ENCODE results near the gene NTN5. TPM values are rescaled to one million over a fixed set of nuclear protein-coding genes. Genes with fewer than 3 reads are reported as not detected.

NTN5 gene
- total RNA-seq, result under 0.01 TPM in 1 of 2 replicates, not detected in the other

GRCh38 chr19:48672994-48673393 lies at the start of gene NTN5:
TSS of gene NTN5 (minus strand) at chr19:48673017. CDS start at chr19:48670986, 2,031 bp downstream.

GRCh38 chr19:48719263-48720171 lies 46.7 kb upstream of the NTN5 start, which contains the start of gene MAMSTR:
TSS of gene MAMSTR (minus strand) at chr19:48719725. CDS start at chr19:48719031, 694 bp downstream.

DNA sequence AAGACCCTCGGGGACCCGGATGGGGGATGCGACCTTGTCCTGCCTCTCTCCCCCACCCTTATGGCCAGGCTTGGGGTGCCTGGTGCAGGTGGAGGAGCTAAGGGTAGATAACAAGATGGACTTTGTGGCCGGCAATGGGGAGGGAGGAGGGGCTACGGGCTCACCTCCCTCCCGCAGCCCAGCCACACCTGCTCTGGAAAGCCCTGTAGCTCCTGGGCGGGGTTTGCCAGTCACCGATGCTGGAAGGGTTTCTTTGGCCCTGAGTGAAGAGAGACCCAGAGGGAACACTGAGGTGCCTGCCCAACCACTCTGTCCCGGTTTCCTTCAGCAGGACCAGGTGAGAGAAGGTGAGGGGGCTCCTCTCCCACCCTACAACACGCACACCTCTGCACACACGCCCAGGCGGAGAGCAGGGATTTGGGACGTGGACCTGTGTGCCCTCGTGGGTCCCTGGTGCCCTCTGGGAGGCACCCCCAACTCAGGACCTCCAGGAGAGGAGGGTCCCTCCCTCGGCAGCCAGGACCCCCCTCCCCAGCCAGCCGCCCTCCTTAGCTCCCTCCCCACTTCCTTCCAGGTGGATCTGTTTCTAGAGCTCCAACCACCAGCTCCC lies 23.0 kb upstream of the NTN5 start, which contains the start of gene FUT2:
TSS of gene FUT2 (plus strand) at position 229 of the 610 bp plus-strand sequence. CDS start 6,986 bp downstream, outside the sequence.

DNA sequence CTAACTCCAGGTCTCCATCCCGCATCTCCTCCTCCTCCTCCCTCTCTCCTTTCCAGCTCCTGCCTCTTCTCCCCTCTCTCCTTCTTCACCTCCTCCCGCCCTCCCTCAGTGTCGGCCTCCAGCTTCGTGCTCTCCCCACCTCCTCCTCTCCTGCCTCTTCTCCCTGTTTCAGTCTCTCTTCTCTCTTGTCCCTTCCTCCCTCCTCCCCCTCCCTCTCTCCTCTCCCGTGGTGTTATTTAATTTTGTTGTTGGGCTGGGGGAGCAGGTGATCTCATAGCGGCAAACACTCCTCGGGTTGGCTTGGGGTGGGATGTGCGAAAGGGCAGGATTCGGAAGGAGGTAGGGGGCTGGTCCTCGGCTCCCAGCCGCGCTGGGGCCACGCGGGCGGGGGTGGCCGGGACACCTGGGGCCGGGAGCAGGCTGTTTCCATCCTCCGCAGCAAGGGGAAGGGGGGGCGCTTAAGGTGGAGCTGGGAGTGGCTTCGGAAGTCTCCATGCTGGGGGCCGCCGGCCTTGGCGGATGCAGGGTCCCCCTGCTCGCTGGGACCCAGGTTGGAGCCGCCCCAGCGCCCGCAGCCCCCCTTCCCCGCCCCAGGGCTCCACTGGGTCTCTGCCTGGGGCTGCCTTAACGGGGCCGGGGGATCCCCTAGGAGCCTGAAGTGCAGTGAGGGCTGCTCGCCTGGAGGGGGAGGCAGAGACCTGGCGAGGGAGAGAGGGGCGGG lies 26.7 kb downstream of the NTN5 start, which contains the start of gene CA11:
TSS of gene CA11 (minus strand) at position 187 of the 721 bp plus-strand sequence. CDS start 555 bp downstream, outside the sequence.

GRCh38 chr19:48636859-48637448 lies 35.9 kb downstream of the NTN5 start, which contains the start of gene DBP:
TSS of gene DBP (minus strand) at chr19:48637379. CDS start at chr19:48636994, 385 bp downstream.

GRCh38 chr19:48618916-48619691 lies 53.7 kb downstream of the NTN5 start, which contains the start of the genes RPL18 and SPHK2:
TSS of gene RPL18 (minus strand) at chr19:48619178. CDS start at chr19:48619143, 35 bp downstream.
TSS of gene SPHK2 (plus strand) at chr19:48619506. CDS start at chr19:48620515, 1,009 bp downstream.

DNA sequence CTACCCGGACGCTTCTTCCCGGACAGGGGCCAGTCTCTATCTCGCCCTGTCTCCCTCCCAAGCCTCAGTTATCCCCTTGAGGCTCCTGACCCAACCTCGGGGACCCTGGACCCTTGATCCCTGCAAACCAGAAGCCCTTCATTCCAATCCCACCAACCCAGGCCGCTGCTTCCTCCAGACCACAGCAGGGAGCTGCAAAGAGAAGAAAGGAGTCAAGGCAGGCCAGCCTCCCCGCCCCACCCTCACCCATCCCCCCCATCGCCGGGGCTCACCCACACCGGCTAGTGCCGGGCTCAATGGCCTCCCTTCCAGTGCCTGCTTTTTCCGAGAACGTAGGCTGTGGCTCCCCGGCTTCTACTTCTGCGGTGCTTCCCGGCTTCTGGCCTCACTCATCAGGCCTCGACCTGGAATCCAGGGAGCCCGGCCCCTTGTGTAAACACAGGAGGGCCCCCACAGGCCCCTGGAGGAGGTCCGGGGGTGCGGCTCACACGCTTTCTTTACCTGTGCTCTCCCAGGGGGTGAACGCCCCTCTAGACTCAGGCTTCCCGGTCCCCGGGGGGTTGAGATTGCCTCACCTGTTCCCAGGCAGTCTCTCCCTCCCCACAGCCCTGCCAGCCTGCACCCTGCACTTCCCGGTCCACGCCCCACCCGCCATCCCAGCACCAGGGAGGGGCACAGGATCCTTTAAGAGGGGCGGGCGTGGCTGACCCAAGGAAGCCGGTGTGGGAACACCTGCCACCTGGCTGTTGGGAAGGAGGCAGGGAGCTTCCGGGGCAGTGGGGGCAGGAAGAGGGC lies 58.2 kb downstream of the NTN5 start, which contains the start of gene FAM83E:
TSS of gene FAM83E (minus strand) at position 641 of the 795 bp plus-strand sequence. CDS start 1,704 bp downstream, outside the sequence.

Other genes with a start within 250 kb of the NTN5 start
- 32.7 and 53.6 TPM in 2 replicates for gene GRWD1, start 227.0 kb downstream of the NTN5 start, total RNA-seq
- 0.37 and 0.59 TPM in 2 replicates for gene KCNJ14, start 217.4 kb downstream of the NTN5 start, total RNA-seq
- 31.7 and 34.5 TPM in 2 replicates for gene CYTH2, start 203.6 kb downstream of the NTN5 start, total RNA-seq
- gene LMTK3, start 161.2 kb downstream of the NTN5 start, total RNA-seq, result not detected in 2 replicates
- not detected in 2 replicates for gene SULT2B1, start 120.8 kb downstream of the NTN5 start, total RNA-seq
- not detected in 2 replicates for gene SPACA4, start 66.3 kb downstream of the NTN5 start, total RNA-seq
- gene FAM83E, start 57.9 kb downstream of the NTN5 start, total RNA-seq, result under 0.01 and 1.4 TPM in 2 replicates
- 1,644 and 2,294 TPM in 2 replicates for gene RPL18, start 53.8 kb downstream of the NTN5 start, total RNA-seq
- 9.2 and 11.5 TPM in 2 replicates for gene SPHK2, start 53.5 kb downstream of the NTN5 start, total RNA-seq
- gene DBP, start 35.6 kb downstream of the NTN5 start, total RNA-seq, result 1.6 and 5.9 TPM in 2 replicates
- gene CA11, start 26.8 kb downstream of the NTN5 start, total RNA-seq, result 0.39 and 1.1 TPM in 2 replicates
- not detected in 2 replicates for gene FUT2, start 23.0 kb upstream of the NTN5 start, total RNA-seq
- 1.4 and 2.2 TPM in 2 replicates for gene MAMSTR, start 46.7 kb upstream of the NTN5 start, total RNA-seq
- gene RASIP1, start 67.6 kb upstream of the NTN5 start, total RNA-seq, result 2.9 and 3.5 TPM in 2 replicates
- gene IZUMO1, start 73.9 kb upstream of the NTN5 start, total RNA-seq, result not detected in 2 replicates
- 0.20 TPM in 1 of 2 replicates, not detected in the other for gene FUT1, start 79.6 kb upstream of the NTN5 start, total RNA-seq
- not detected in 2 replicates for gene FGF21, start 82.5 kb upstream of the NTN5 start, total RNA-seq
- 43.7 and 44.2 TPM in 2 replicates for gene BCAT2, start 138.0 kb upstream of the NTN5 start, total RNA-seq
- 1.1 and 1.4 TPM in 2 replicates for gene HSD17B14, start 163.5 kb upstream of the NTN5 start, total RNA-seq
- 16.4 and 21.3 TPM in 2 replicates for gene PLEKHA4, start 195.6 kb upstream of the NTN5 start, total RNA-seq
- gene PPP1R15A, start 199.4 kb upstream of the NTN5 start, total RNA-seq, result 41.5 and 55.9 TPM in 2 replicates
- 0.37 TPM in 1 of 2 replicates, not detected in the other for gene TULP2, start 225.7 kb upstream of the NTN5 start, total RNA-seq
- 134 and 211 TPM in 2 replicates for gene NUCB1, start 227.3 kb upstream of the NTN5 start, total RNA-seq

Data from subcutaneous preadipocyte (primary cell).